ENCODE results near the gene THAP7.

GRCh38 chr22:21003782-21004181 is 1.9 kb upstream of the THAP7 start:
- TF ChIP-seq CTCF (IDR thresholded peaks at IDR 0.05), result no peak
- no peak for TF ChIP-seq POLR2A (IDR thresholded peaks at IDR 0.05)
